ENCODE measurements around the gene PTPRM.

Gene PTPRM

GRCh38 chr18:8229787-8230186 lies 662.7 kb downstream of the PTPRM start:
- TF ChIP-seq CTCF (IDR thresholded peaks at IDR 0.05) = no peak
- Histone ChIP-seq H3K27ac (no peak overlapping the region), H3K36me3 (no peaks in the 10 kb centered on the region), H3K27me3 (no peaks in the 10 kb centered on the region), H3K4me3 (ENCODE audit: low read depth in 1 of 2, low read length in 1 of 2) (no peak overlapping the region), H3K9me3 (no peaks in the 10 kb centered on the region), H3K4me1 (ENCODE audit: control insufficient read depth in 1 of 2, insufficient read depth in 1 of 2, low read depth in 1 of 2, low read length in 1 of 2) (no peaks in the 10 kb centered on the region)

DNA sequence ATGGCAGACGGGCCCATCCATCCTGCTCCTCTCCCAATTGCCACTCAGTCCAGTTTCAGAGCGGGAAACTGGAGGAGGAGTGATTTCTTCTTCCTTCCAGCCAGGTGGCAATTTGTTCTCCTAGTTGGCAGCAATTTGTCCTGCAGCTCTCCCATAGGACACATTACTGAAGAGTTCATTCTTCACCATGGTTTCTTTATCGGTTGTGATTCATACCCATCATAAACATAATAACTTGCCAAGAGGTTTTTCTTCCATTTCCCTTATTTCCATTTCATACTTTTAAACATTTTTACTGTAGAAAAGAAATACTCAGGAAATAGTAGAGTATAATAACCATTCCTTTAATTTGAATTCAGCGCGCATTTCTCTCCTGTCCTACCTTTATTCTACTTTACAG lies 664.2 kb downstream of the PTPRM start:
- Histone ChIP-seq H3K27ac (no peak overlapping the region), H3K27me3 (no peaks in the 10 kb centered on the region), H3K36me3 (no peaks in the 10 kb centered on the region), H3K4me3 (ENCODE audit: low read depth in 1 of 2, low read length in 1 of 2) (no peak overlapping the region), H3K9me3 (no peaks in the 10 kb centered on the region), H3K4me1 (ENCODE audit: control insufficient read depth in 1 of 2, insufficient read depth in 1 of 2, low read depth in 1 of 2, low read length in 1 of 2) (no peaks in the 10 kb centered on the region)
- TF ChIP-seq CTCF (IDR thresholded peaks at IDR 0.05) = no peak

GRCh38 chr18:8232791-8233190 lies 665.7 kb downstream of the PTPRM start:
- no peak overlapping the region for H3K27ac ChIP-seq
- no peaks in the 10 kb centered on the region for H3K36me3 ChIP-seq
- no peak for TF ChIP-seq CTCF (IDR thresholded peaks at IDR 0.05)
- H3K27me3 ChIP-seq = no peaks in the 10 kb centered on the region
- H3K4me1 ChIP-seq (ENCODE audit: control insufficient read depth in 1 of 2, insufficient read depth in 1 of 2, low read depth in 1 of 2, low read length in 1 of 2) = no peaks in the 10 kb centered on the region
- H3K9me3 ChIP-seq = no peaks in the 10 kb centered on the region
- H3K4me3 ChIP-seq (ENCODE audit: low read depth in 1 of 2, low read length in 1 of 2) = no peak overlapping the region

- no peak overlapping the region for H3K4me3 ChIP-seq (ENCODE audit: low read depth in 1 of 2, low read length in 1 of 2)
- TF ChIP-seq CTCF (IDR thresholded peaks at IDR 0.05) = no peak
- H3K27me3 ChIP-seq = no peaks in the 10 kb centered on the region
- no peaks in the 10 kb centered on the region for H3K4me1 ChIP-seq (ENCODE audit: control insufficient read depth in 1 of 2, insufficient read depth in 1 of 2, low read depth in 1 of 2, low read length in 1 of 2)
- H3K36me3 ChIP-seq = no peaks in the 10 kb centered on the region
- no peaks in the 10 kb centered on the region for H3K9me3 ChIP-seq
- H3K27ac ChIP-seq = no peak overlapping the region
Observed at GRCh38 chr18:8235894-8236293, 668.8 kb downstream of the PTPRM start.

DNA sequence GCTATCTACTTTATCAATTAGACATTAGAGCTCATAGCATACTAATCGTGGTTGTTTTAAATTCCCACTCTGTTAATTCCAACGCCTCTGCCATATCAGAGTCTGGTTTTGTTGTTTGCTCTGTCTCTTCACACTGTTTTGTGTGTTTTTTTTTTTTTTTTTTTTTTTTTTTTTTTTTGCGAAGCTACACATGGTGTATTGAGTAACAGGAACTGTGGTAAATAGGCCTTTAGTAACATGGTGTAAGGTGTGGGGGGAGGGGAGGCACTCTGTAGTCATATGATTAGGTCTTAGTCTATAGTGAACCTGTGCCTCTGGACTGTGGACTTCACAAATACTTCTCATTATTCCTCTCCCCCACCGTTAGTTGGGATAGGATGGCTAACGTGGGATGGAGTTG lies 671.4 kb downstream of the PTPRM start:
- no peak overlapping the region for H3K4me3 ChIP-seq (ENCODE audit: low read depth in 1 of 2, low read length in 1 of 2)
- no peaks in the 10 kb centered on the region for H3K9me3 ChIP-seq
- no peaks in the 10 kb centered on the region for H3K27me3 ChIP-seq
- no peaks in the 10 kb centered on the region for H3K36me3 ChIP-seq
- TF ChIP-seq CTCF (IDR thresholded peaks at IDR 0.05) = no peak
- H3K27ac ChIP-seq = no peak overlapping the region
- no peaks in the 10 kb centered on the region for H3K4me1 ChIP-seq (ENCODE audit: control insufficient read depth in 1 of 2, insufficient read depth in 1 of 2, low read depth in 1 of 2, low read length in 1 of 2)

DNA sequence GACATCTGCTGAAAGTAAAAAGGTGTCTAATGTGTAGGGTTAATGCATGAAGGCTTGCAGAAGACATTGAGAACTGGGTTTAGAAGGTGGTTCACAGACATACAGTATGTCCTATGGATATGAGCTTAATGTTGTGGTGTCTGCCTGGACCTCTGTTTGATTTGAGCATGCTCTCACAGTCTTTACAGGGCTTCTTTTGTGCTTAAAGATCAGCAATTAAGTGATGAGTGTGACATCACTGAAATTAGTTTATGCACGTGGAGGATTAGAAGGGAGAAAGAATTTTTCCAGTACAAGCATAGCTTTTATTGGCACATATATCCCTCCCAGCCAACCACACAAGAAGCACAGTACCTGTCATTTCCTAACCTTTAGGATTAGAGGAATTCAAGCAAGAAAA lies 674.6 kb downstream of the PTPRM start:
- no peak for TF ChIP-seq CTCF (IDR thresholded peaks at IDR 0.05)
- Histone ChIP-seq H3K4me1 (ENCODE audit: control insufficient read depth in 1 of 2, insufficient read depth in 1 of 2, low read depth in 1 of 2, low read length in 1 of 2) (no peaks in the 10 kb centered on the region), H3K4me3 (ENCODE audit: low read depth in 1 of 2, low read length in 1 of 2) (no peak overlapping the region), H3K27me3 (no peaks in the 10 kb centered on the region), H3K27ac (no peak overlapping the region), H3K36me3 (no peaks in the 10 kb centered on the region), H3K9me3 (no peaks in the 10 kb centered on the region)

All from neutrophil (primary cell).